K562 (cell line): ENCODE data around the gene OSCAR. TPM values are rescaled to one million over a fixed set of nuclear protein-coding genes. Genes with fewer than 3 reads are reported as not detected.

Experiments used
- BDP1 ChIP-seq: IDR thresholded peaks from 3 replicates; pipeline ENCODE4 v1.6.1; 2011; ENCODE audit not compliant: insufficient read length, insufficient read depth
- CHD1 ChIP-seq: fragments of 200-600 bp; sonication (generic); IDR thresholded peaks from one replicate; pipeline ENCODE4 v1.6.1; 2012; ENCODE audit warnings: mild to moderate bottlenecking, moderate library complexity, low read length, inconsistent platforms
- DPF2 ChIP-seq: fragments of 450-650 bp; IDR thresholded peaks from 2 replicates; pipeline ENCODE4 v1.6.1; 2016
- GTF2E2 ChIP-seq: fragments of 200-800 bp; sonication (Bioruptor generic); IDR thresholded peaks from 2 replicates; pipeline ENCODE4 v1.6.1; 2016; ENCODE audit warnings: missing genetic modification characterization, missing compliant biosample characterization
- HIVEP1 ChIP-seq: fragments of 250-450 bp; sonication (Bioruptor Pico); IDR thresholded peaks from 2 replicates; pipeline ENCODE4 v1.4.0; 2020; ENCODE audit warnings: mild to moderate bottlenecking
- HNRNPK ChIP-seq: fragments of 200-400 bp; formaldehyde crosslinking; IDR thresholded peaks from one replicate; pipeline ENCODE4 v1.6.1; 2018; ENCODE audit warnings: mild to moderate bottlenecking, low read depth, low read length; ENCODE audit not compliant: poor library complexity, severe bottlenecking
- KLF10 ChIP-seq: fragments of 250-450 bp; sonication (Bioruptor Pico); IDR thresholded peaks from 2 replicates; pipeline ENCODE4 v1.6.1; 2021; ENCODE audit warnings: matching md5 sums
- MAFK ChIP-seq: IDR thresholded peaks from 2 replicates; pipeline ENCODE4 v1.6.1; 2011; ENCODE audit warnings: low read length, improper control_type of control experiment
- NR1H2 ChIP-seq: sonication (generic); formaldehyde crosslinking; IDR thresholded peaks from 2 replicates; pipeline ENCODE4 v1.4.0; 2020; ENCODE audit warnings: mild to moderate bottlenecking, missing genetic modification reagents
- SIN3B ChIP-seq: fragments of 450-650 bp; IDR thresholded peaks from 2 replicates; pipeline ENCODE4 v1.6.1; 2017; ENCODE audit warnings: low read depth, mild to moderate bottlenecking, moderate library complexity
- TAF1 ChIP-seq: IDR thresholded peaks from 2 replicates; pipeline ENCODE4 v1.6.1; 2011; ENCODE audit warnings: mild to moderate bottlenecking, low read length, moderate library complexity; ENCODE audit not compliant: insufficient read depth, control insufficient read depth, severe bottlenecking; ENCODE audit errors: extremely low read depth
- ZNF57 ChIP-seq: fragments of 450-650 bp; formaldehyde crosslinking; IDR thresholded peaks from 2 replicates; pipeline ENCODE4 v1.4.0; 2020; ENCODE audit warnings: mild to moderate bottlenecking, moderate library complexity
- ZNF699 ChIP-seq: fragments of 250-450 bp; sonication (Bioruptor Pico); IDR thresholded peaks from 2 replicates; pipeline ENCODE4 v1.8.0; 2021; ENCODE audit warnings: mild to moderate bottlenecking, moderate library complexity; ENCODE audit not compliant: insufficient replicate concordance
- polyA plus RNA-seq, 8 experiments: library from polyadenylated mRNA; depleted of rRNA in 4 of 8; stranded (reverse) in 5 of 8; unstranded in 3 of 8; fragments of >200 nt; fragmentation: Nextera tagmentation in 2 of 8; fragmentation: Illumina TruSeq in 1 of 8; extraction: Ambion mirVana in 2 of 8; extraction: Trizol in 1 of 8; gene quantifications; 2 replicates each; pipeline versions ENCODE4 v1.2.1 to v1.2.3, GENCODE V29; 2011 to 2014; ENCODE audit warnings: inconsistent platforms in 1 of 8, missing spikeins in 1 of 8
- total RNA-seq, 7 experiments: library from RNA; depleted of rRNA in 6 of 7; stranded (reverse); fragments of >200 nt in 6 of 7; fragmentation: Illumina TruSeq in 2 of 7; extraction: Trizol in 2 of 7; gene quantifications; 2 replicates each; pipeline versions ENCODE4 v1.2.1 to v1.2.3, GENCODE V29; 2011 to 2021; ENCODE audit warnings: low replicate concordance in 1 of 7
- TF ChIP-seq, protein P1 (sequence below): IDR thresholded peaks from 2 replicates; pipeline ENCODE4 v1.6.1; 2011; ENCODE audit warnings: borderline replicate concordance, low read depth, mild to moderate bottlenecking, moderate library complexity, low read length; ENCODE audit not compliant: insufficient read depth, poor library complexity, severe bottlenecking
- TF ChIP-seq, protein P2 (sequence below): sonication (generic); formaldehyde crosslinking; IDR thresholded peaks from 2 replicates; pipeline ENCODE4 v1.8.0; 2022; ENCODE audit warnings: mild to moderate bottlenecking, missing genetic modification reagents
- TF ChIP-seq, protein P3 (sequence below): fragments of 250-450 bp; sonication (Bioruptor Pico); IDR thresholded peaks from 2 replicates; pipeline ENCODE4 v1.8.0; 2022; ENCODE audit warnings: moderate library complexity, mild to moderate bottlenecking, inconsistent platforms
- TF ChIP-seq, protein P4 (sequence below): fragments of 450-650 bp; formaldehyde crosslinking; IDR thresholded peaks from 2 replicates; pipeline ENCODE4 v1.4.0; 2022; ENCODE audit warnings: mild to moderate bottlenecking, moderate library complexity
- TF ChIP-seq, protein P5 (sequence below): fragments of 250-450 bp; sonication (Bioruptor Pico); IDR thresholded peaks from 2 replicates; pipeline ENCODE4 v1.4.0; 2020; ENCODE audit warnings: mild to moderate bottlenecking

The OSCAR gene
- total and polyA plus RNA-seq, 9 of the 15 experiments (the other 6 are each of a cell fraction or from before 2014, with no cell fraction given): 0.09 to 0.62 (median 0.13) TPM; not detected in 5

DNA sequence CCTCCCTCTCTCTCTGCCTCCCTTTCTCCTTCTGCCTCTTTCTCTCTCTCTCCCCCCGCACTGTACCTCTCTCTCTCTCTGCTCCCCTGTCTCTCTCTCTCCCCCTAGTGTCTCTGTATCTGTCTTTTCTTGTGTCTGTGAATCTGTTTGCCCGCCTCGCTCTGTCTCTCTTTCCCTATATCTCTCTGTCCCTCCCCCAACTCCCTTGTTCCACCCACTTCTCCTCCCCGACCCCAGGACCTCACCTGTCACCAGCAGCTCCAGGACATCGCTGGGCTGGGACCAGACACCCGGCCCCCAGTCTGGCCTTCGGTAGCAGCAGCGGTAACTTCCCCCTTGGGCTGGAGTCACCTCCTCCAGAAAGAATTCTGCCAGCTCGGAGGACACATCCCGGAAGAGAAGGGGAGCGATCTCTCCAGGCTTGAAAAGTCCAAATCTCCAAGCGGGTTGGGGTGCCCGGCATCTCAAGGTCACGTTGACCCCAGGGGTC, 3.9 kb downstream of the OSCAR start (continued):
- TF ChIP-seq, protein P1, sequence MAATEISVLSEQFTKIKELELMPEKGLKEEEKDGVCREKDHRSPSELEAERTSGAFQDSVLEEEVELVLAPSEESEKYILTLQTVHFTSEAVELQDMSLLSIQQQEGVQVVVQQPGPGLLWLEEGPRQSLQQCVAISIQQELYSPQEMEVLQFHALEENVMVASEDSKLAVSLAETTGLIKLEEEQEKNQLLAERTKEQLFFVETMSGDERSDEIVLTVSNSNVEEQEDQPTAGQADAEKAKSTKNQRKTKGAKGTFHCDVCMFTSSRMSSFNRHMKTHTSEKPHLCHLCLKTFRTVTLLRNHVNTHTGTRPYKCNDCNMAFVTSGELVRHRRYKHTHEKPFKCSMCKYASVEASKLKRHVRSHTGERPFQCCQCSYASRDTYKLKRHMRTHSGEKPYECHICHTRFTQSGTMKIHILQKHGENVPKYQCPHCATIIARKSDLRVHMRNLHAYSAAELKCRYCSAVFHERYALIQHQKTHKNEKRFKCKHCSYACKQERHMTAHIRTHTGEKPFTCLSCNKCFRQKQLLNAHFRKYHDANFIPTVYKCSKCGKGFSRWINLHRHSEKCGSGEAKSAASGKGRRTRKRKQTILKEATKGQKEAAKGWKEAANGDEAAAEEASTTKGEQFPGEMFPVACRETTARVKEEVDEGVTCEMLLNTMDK: no peak
- TF ChIP-seq KLF10: no peak
- TF ChIP-seq HIVEP1 (CRISPR knock-in tag): no peak
- TF ChIP-seq HNRNPK: no peak
- 0 out of 2 replicates have a peak, but pooled peaks have one; percentile 31 for TF ChIP-seq DPF2
- TF ChIP-seq, protein P2, sequence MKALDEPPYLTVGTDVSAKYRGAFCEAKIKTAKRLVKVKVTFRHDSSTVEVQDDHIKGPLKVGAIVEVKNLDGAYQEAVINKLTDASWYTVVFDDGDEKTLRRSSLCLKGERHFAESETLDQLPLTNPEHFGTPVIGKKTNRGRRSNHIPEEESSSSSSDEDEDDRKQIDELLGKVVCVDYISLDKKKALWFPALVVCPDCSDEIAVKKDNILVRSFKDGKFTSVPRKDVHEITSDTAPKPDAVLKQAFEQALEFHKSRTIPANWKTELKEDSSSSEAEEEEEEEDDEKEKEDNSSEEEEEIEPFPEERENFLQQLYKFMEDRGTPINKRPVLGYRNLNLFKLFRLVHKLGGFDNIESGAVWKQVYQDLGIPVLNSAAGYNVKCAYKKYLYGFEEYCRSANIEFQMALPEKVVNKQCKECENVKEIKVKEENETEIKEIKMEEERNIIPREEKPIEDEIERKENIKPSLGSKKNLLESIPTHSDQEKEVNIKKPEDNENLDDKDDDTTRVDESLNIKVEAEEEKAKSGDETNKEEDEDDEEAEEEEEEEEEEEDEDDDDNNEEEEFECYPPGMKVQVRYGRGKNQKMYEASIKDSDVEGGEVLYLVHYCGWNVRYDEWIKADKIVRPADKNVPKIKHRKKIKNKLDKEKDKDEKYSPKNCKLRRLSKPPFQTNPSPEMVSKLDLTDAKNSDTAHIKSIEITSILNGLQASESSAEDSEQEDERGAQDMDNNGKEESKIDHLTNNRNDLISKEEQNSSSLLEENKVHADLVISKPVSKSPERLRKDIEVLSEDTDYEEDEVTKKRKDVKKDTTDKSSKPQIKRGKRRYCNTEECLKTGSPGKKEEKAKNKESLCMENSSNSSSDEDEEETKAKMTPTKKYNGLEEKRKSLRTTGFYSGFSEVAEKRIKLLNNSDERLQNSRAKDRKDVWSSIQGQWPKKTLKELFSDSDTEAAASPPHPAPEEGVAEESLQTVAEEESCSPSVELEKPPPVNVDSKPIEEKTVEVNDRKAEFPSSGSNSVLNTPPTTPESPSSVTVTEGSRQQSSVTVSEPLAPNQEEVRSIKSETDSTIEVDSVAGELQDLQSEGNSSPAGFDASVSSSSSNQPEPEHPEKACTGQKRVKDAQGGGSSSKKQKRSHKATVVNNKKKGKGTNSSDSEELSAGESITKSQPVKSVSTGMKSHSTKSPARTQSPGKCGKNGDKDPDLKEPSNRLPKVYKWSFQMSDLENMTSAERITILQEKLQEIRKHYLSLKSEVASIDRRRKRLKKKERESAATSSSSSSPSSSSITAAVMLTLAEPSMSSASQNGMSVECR: no peak
- TF ChIP-seq ZNF699 (CRISPR knock-in tag): no peak
- TF ChIP-seq GTF2E2 (tag): no peak
- TF ChIP-seq ZNF57 (CRISPR knock-in tag): no peak
- no peak for TF ChIP-seq SIN3B
- no peak for TF ChIP-seq BDP1
- TF ChIP-seq, protein P3, sequence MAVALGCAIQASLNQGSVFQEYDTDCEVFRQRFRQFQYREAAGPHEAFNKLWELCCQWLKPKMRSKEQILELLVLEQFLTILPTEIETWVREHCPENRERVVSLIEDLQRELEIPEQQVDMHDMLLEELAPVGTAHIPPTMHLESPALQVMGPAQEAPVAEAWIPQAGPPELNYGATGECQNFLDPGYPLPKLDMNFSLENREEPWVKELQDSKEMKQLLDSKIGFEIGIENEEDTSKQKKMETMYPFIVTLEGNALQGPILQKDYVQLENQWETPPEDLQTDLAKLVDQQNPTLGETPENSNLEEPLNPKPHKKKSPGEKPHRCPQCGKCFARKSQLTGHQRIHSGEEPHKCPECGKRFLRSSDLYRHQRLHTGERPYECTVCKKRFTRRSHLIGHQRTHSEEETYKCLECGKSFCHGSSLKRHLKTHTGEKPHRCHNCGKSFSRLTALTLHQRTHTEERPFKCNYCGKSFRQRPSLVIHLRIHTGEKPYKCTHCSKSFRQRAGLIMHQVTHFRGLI (CRISPR knock-in tag): no peak
- TF ChIP-seq, protein P4, sequence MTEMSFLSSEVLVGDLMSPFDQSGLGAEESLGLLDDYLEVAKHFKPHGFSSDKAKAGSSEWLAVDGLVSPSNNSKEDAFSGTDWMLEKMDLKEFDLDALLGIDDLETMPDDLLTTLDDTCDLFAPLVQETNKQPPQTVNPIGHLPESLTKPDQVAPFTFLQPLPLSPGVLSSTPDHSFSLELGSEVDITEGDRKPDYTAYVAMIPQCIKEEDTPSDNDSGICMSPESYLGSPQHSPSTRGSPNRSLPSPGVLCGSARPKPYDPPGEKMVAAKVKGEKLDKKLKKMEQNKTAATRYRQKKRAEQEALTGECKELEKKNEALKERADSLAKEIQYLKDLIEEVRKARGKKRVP (CRISPR knock-in tag): no peak
- no peak for TF ChIP-seq CHD1
- TF ChIP-seq NR1H2 (CRISPR knock-in tag): no peak
- no peak for TF ChIP-seq MAFK
- TF ChIP-seq TAF1: no peak
- TF ChIP-seq, protein P5, sequence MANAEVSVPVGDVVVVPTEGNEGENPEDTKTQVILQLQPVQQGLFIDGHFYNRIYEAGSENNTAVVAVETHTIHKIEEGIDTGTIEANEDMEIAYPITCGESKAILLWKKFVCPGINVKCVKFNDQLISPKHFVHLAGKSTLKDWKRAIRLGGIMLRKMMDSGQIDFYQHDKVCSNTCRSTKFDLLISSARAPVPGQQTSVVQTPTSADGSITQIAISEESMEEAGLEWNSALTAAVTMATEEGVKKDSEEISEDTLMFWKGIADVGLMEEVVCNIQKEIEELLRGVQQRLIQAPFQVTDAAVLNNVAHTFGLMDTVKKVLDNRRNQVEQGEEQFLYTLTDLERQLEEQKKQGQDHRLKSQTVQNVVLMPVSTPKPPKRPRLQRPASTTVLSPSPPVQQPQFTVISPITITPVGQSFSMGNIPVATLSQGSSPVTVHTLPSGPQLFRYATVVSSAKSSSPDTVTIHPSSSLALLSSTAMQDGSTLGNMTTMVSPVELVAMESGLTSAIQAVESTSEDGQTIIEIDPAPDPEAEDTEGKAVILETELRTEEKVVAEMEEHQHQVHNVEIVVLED (CRISPR knock-in tag): no peak
